Fibroblast of skin of right quadriceps (primary cell): ENCODE results near the gene SGIP1.
A peak's percentile ranks its signal among the peaks of the same experiment; 100 is the strongest.

ENCODE experiments used
- DNase-seq: peaks from one replicate; pipeline ENCODE4 v3.0.0-alpha.2; 2013

SGIP1 gene

GRCh38 chr1:66607458-66607857, 73.5 kb downstream of the SGIP1 start:
- no peak for DNase-seq

GRCh38 chr1:66613187-66613586, 79.2 kb downstream of the SGIP1 start:
- DNase-seq: no peak

- DNase-seq: peak; percentile 38
Measured at GRCh38 chr1:66617362-66618184, 83.6 kb downstream of the SGIP1 start.

- DNase-seq: no peak
Measured at GRCh38 chr1:66618390-66618789, 84.4 kb downstream of the SGIP1 start.

- peak; percentile 76 for DNase-seq
Measured at GRCh38 chr1:66623812-66624211, 89.9 kb downstream of the SGIP1 start.

- peak; percentile 76 for DNase-seq
Measured at GRCh38 chr1:66624412-66625060, 90.6 kb downstream of the SGIP1 start.

- peak; percentile 43 for DNase-seq
Measured at GRCh38 chr1:66626261-66626660, 92.3 kb downstream of the SGIP1 start.

- DNase-seq: no peak
Measured at GRCh38 chr1:66628926-66629325, 95.0 kb downstream of the SGIP1 start.

GRCh38 chr1:66633159-66633558, 99.2 kb downstream of the SGIP1 start:
- no peak for DNase-seq

GRCh38 chr1:66637146-66637545, 103.2 kb downstream of the SGIP1 start:
- DNase-seq: peak; percentile 10

GRCh38 chr1:66641891-66642473, 108.0 kb downstream of the SGIP1 start:
- no peak for DNase-seq

- peak; percentile 9 for DNase-seq
Measured at GRCh38 chr1:66642992-66643391, 109.0 kb downstream of the SGIP1 start.

- DNase-seq: no peak
Measured at GRCh38 chr1:66644331-66644730, 110.4 kb downstream of the SGIP1 start.

GRCh38 chr1:66648901-66649595, 115.1 kb downstream of the SGIP1 start:
- DNase-seq: no peak

GRCh38 chr1:66652556-66652955, 118.6 kb downstream of the SGIP1 start:
- peak; percentile 54 for DNase-seq

- DNase-seq: no peak
Measured at GRCh38 chr1:66654643-66655042, 120.7 kb downstream of the SGIP1 start.

- peak; percentile 20 for DNase-seq
Measured at GRCh38 chr1:66671455-66671854, 137.5 kb downstream of the SGIP1 start.

- DNase-seq: peak; percentile 91
Measured at GRCh38 chr1:66676613-66677298, 142.8 kb downstream of the SGIP1 start.

- peak; percentile 60 for DNase-seq
Measured at GRCh38 chr1:66678146-66678545, 144.2 kb downstream of the SGIP1 start.

- DNase-seq: no peak
Measured at GRCh38 chr1:66679140-66679539, 145.2 kb downstream of the SGIP1 start.

GRCh38 chr1:66681686-66682085, 147.7 kb downstream of the SGIP1 start:
- no peak for DNase-seq

- no peak for DNase-seq
Measured at GRCh38 chr1:66682106-66682505, 148.2 kb downstream of the SGIP1 start.

GRCh38 chr1:66684353-66684752, 150.4 kb downstream of the SGIP1 start:
- no peak for DNase-seq
